SK-N-SH (cell line): ENCODE results near the gene TBC1D1. TPM values are rescaled to one million over a fixed set of nuclear protein-coding genes. Genes with fewer than 3 reads are reported as not detected.

Experiments used
- CTCF ChIA-PET: fragments of 300-600, 350-600 bp; formaldehyde crosslinking; extraction: SDS; loops from one replicate; lab custom pipeline; 2021; lab: Yijun Ruan, JAX
- POLR2A ChIA-PET: fragments of 350-600 bp; sonication (Branson Sonifier 250); formaldehyde crosslinking; extraction: SDS; loops from one replicate; lab custom pipeline; 2020; ENCODE audit warnings: antibody characterized with exemption, inconsistent platforms; lab: Yijun Ruan, JAX
- DNase-seq: peaks from one replicate; pipeline ENCODE4 v3.0.0; 2012
- H2AFZ ChIP-seq: fragments of 200-600 bp; sonication (generic); 2 replicates; pipeline ENCODE4 v1.8.1; 2016; ENCODE audit warnings: antibody characterized with exemption, mild to moderate bottlenecking, low read depth
- H3F3A ChIP-seq: fragments of 200-600 bp; sonication (generic); replicated peaks from 2 replicates; pipeline ENCODE3; 2016; ENCODE audit warnings: antibody characterized with exemption, mild to moderate bottlenecking; ENCODE audit not compliant: insufficient read depth
- H3K27ac ChIP-seq, 2 experiments: fragments of 200-500 bp in 1 of 2; fragments of 200-600 bp in 1 of 2; sonication (Bioruptor generic) in 1 of 2; sonication (generic), shearing (Covaris generic) in 1 of 2; 2 replicates each; pipeline versions ENCODE4 v1.5.1 to v1.6.1; 2014 to 2016; ENCODE audit warnings: low read depth in 2 of 2, inconsistent platforms in 1 of 2, low read length in 1 of 2, mild to moderate bottlenecking in 1 of 2, mixed read lengths in 1 of 2
- H3K27me3 ChIP-seq: fragments of 200-600 bp; sonication (generic), shearing (Covaris generic); 2 replicates; pipeline ENCODE4 v1.6.1; 2016; ENCODE audit warnings: mixed run types; ENCODE audit not compliant: insufficient read depth
- H3K36me3 ChIP-seq, 2 experiments: fragments of 200-500 bp in 1 of 2; fragments of 200-600 bp in 1 of 2; sonication (Bioruptor generic) in 1 of 2; sonication (generic) in 1 of 2; replicated peaks in 1 of 2; 2 replicates each; pipeline versions ENCODE3 to v1.5.1; 2014 to 2016; ENCODE audit warnings: low read length in 1 of 2, mild to moderate bottlenecking in 1 of 2; ENCODE audit not compliant: insufficient read depth in 2 of 2, control insufficient read depth in 1 of 2
- H3K4me1 ChIP-seq, 2 experiments: fragments of 200-500 bp in 1 of 2; fragments of 200-600 bp in 1 of 2; sonication (Bioruptor generic) in 1 of 2; sonication (generic), shearing (Covaris generic) in 1 of 2; 2 replicates each; pipeline versions ENCODE4 v1.5.1 to v1.6.1; 2014 to 2016; ENCODE audit warnings: low read depth in 1 of 2, low read length in 1 of 2, mixed run types in 1 of 2; ENCODE audit not compliant: insufficient read depth in 2 of 2, control insufficient read depth in 1 of 2
- H3K4me2 ChIP-seq: fragments of 200-600 bp; sonication (generic), shearing (Covaris generic); 2 replicates; pipeline ENCODE4 v1.6.1; 2017; ENCODE audit warnings: mixed run types
- H3K4me3 ChIP-seq, 2 experiments: fragments of 200-500 bp in 1 of 2; fragments of 200-600 bp in 1 of 2; sonication (Bioruptor generic) in 1 of 2; sonication (generic), shearing (Covaris generic) in 1 of 2; 2 replicates each; pipeline versions ENCODE4 v1.5.1 to v1.8.1; 2014 to 2016; ENCODE audit warnings: low read depth in 2 of 2, inconsistent platforms in 1 of 2, low read length in 1 of 2, mild to moderate bottlenecking in 1 of 2, mixed read lengths in 1 of 2, moderate library complexity in 1 of 2
- H3K79me2 ChIP-seq: fragments of 200-600 bp; sonication (generic); 2 replicates; pipeline ENCODE4 v1.8.1; 2017; ENCODE audit warnings: mild to moderate bottlenecking; ENCODE audit not compliant: insufficient read depth
- H3K9ac ChIP-seq: fragments of 200-600 bp; sonication (generic); 2 replicates; pipeline ENCODE4 v1.6.1; 2017; ENCODE audit warnings: mixed run types
- H3K9me2 ChIP-seq: fragments of 200-600 bp; sonication (generic); 2 replicates; pipeline ENCODE4 v1.6.1; 2017; ENCODE audit warnings: mixed run types
- H3K9me3 ChIP-seq: fragments of 200-600 bp; sonication (generic); 2 replicates; pipeline ENCODE4 v1.6.1; 2017; ENCODE audit warnings: mixed run types, mild to moderate bottlenecking, moderate library complexity
- H4K20me1 ChIP-seq: fragments of 200-600 bp; sonication (generic); 2 replicates; pipeline ENCODE4 v1.6.1; 2017; ENCODE audit warnings: mild to moderate bottlenecking, mixed run types; ENCODE audit not compliant: insufficient read depth
- CHD2 ChIP-seq: fragments of 150-350 bp; IDR thresholded peaks from 2 replicates; pipeline ENCODE4 v1.6.1; 2018; ENCODE audit warnings: low read length; ENCODE audit not compliant: partially characterized antibody
- FOXM1 ChIP-seq: IDR thresholded peaks from 2 replicates; pipeline ENCODE4 v1.4.0; 2012; ENCODE audit warnings: low read depth, mild to moderate bottlenecking
- GABPA ChIP-seq: IDR thresholded peaks from 2 replicates; pipeline ENCODE4 v1.4.0; 2012; ENCODE audit warnings: low read depth, mild to moderate bottlenecking
- RCOR1 ChIP-seq: fragments of 150-350 bp; IDR thresholded peaks from 2 replicates; pipeline ENCODE4 v1.6.1; 2017; ENCODE audit warnings: antibody characterized with exemption, low read length
- RFX5 ChIP-seq: IDR thresholded peaks from 2 replicates; pipeline ENCODE4 v1.6.1; 2012; ENCODE audit warnings: mild to moderate bottlenecking, improper control_type of control experiment, low read length
- TCF12 ChIP-seq: IDR thresholded peaks from 2 replicates; pipeline ENCODE4 v1.4.0; 2012
- USF1 ChIP-seq: IDR thresholded peaks from 2 replicates; pipeline ENCODE4 v1.4.0; 2012; ENCODE audit warnings: low read depth, borderline replicate concordance
- ZBTB33 ChIP-seq: IDR thresholded peaks from 2 replicates; pipeline ENCODE4 v1.4.0; 2012; ENCODE audit warnings: low read depth, borderline replicate concordance
- WGBS: methylation state at CpG from one replicate; pipeline ENCODE4 v1.1.6; 2017; ENCODE audit warnings: low lambda C conversion rate; 5-methylcytosine and 5-hydroxymethylcytosine counted together
- polyA plus RNA-seq, 3 experiments: library from polyadenylated mRNA; depleted of rRNA; stranded (reverse); fragments of >200 nt; gene quantifications; 2 replicates each; pipeline ENCODE4 v1.2.3, GENCODE V29; 2012
- TF ChIP-seq, protein P1 (sequence below): fragments of 150-350 bp; IDR thresholded peaks from 2 replicates; pipeline ENCODE4 v1.6.1; 2016; ENCODE audit warnings: mild to moderate bottlenecking, low read depth, low read length
- TF ChIP-seq, protein P2 (sequence below): IDR thresholded peaks from 2 replicates; pipeline ENCODE4 v1.6.1; 2012; ENCODE audit warnings: mild to moderate bottlenecking, low read depth, low read length, moderate library complexity

TBC1D1 gene
- polyA plus RNA-seq, 1 of the 3 experiments (the other 2 are of a cell fraction), result 29.8 TPM

- 88% methylated on average over 1 of the region's 1 CpG for WGBS
- H3K4me2 ChIP-seq, result no peak overlapping the region
- ChIA-PET POLR2A (no interaction called here), CTCF (no interaction called here)
- TF ChIP-seq, protein P1, sequence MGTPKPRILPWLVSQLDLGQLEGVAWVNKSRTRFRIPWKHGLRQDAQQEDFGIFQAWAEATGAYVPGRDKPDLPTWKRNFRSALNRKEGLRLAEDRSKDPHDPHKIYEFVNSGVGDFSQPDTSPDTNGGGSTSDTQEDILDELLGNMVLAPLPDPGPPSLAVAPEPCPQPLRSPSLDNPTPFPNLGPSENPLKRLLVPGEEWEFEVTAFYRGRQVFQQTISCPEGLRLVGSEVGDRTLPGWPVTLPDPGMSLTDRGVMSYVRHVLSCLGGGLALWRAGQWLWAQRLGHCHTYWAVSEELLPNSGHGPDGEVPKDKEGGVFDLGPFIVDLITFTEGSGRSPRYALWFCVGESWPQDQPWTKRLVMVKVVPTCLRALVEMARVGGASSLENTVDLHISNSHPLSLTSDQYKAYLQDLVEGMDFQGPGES, result no peak
- TF ChIP-seq RCOR1, result no peak
- no peak for TF ChIP-seq TCF12
- no peak for TF ChIP-seq ZBTB33
- TF ChIP-seq FOXM1, result no peak
- H3F3A ChIP-seq, result no peaks in the 10 kb centered on the region
- no peak overlapping the region for H3K27ac ChIP-seq
- DNase-seq, result no peak
- H3K27me3 ChIP-seq, result no peaks in the 10 kb centered on the region
- H3K36me3 ChIP-seq, result no peaks in the 10 kb centered on the region
- H3K9ac ChIP-seq, result no peak overlapping the region
- H3K79me2 ChIP-seq, result peaks cover 55% of the 10 kb centered on the region; the same call in 1 of the 2 replicates
- no peaks in the 10 kb centered on the region for H3K9me2 ChIP-seq
- no peak overlapping the region for H3K4me3 ChIP-seq
- no peaks in the 10 kb centered on the region for H3K9me3 ChIP-seq
- no peak overlapping the region for H2AFZ ChIP-seq
- H4K20me1 ChIP-seq, result no peaks in the 10 kb centered on the region; the same call in 1 of the 2 replicates
- H3K4me1 ChIP-seq, result peaks cover 5 to 10% of the 10 kb centered on the region in 2 experiments; a peak in 2 of 4 replicates
These were observed 93.1 kb downstream of the TBC1D1 start for GRCh38 chr4:37983951-37984350.

DNA sequence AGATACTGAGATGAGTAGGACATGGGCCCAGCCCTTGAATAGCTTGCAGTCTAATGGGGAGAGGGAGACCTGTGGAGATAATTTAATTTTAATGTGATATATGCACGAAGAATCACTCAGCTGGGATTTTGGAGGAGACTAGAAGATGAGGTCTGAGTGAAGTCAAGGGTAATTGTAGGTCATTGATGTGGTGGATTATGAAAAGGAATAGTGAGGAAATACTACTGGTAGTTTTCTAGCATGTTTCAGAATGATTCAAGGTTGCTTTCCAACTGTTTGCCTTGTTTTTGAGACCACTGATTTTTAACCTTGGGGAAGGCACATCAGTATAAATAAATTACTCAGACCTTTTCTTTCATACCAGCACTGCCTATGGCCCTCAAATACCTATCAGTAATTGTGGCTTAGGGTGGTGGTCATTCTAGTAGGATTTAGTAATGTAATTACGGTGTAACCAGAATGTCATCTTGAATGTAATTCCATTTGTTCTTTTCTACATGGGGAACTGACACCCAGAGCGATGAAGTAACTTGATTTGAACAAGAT, 94.9 kb downstream of the TBC1D1 start:
- Histone ChIP-seq H3F3A (no peaks in the 10 kb centered on the region), H3K27me3 (no peaks in the 10 kb centered on the region), H3K4me2 (no peak overlapping the region), H3K79me2 (peaks cover 41% of the 10 kb centered on the region; the same call in 1 of the 2 replicates), H3K27ac (no peak overlapping the region), H3K36me3 (no peaks in the 10 kb centered on the region), H3K9me3 (no peaks in the 10 kb centered on the region), H3K9me2 (no peaks in the 10 kb centered on the region), H3K4me3 (no peak overlapping the region), H4K20me1 (no peaks in the 10 kb centered on the region; the same call in 1 of the 2 replicates), H3K9ac (no peak overlapping the region), H2AFZ (no peak overlapping the region), H3K4me1 (peaks cover 5 to 10% of the 10 kb centered on the region in 2 experiments; a peak in 2 of 4 replicates)
- ChIA-PET POLR2A (no interaction called here), CTCF (interaction anchor here (2.2 kb wide), 1 partner anchor 8 kb away, joined by 7 read pairs; no protein-coding TSS in a partner anchor)
- 82% methylated on average over 3 of the region's 3 CpGs for WGBS
- no peak for DNase-seq
- TF ChIP-seq CHD2 (no peak), RFX5 (no peak), USF1 (no peak), GABPA (no peak)
- TF ChIP-seq, protein P1, result no peak
- TF ChIP-seq, protein P2, sequence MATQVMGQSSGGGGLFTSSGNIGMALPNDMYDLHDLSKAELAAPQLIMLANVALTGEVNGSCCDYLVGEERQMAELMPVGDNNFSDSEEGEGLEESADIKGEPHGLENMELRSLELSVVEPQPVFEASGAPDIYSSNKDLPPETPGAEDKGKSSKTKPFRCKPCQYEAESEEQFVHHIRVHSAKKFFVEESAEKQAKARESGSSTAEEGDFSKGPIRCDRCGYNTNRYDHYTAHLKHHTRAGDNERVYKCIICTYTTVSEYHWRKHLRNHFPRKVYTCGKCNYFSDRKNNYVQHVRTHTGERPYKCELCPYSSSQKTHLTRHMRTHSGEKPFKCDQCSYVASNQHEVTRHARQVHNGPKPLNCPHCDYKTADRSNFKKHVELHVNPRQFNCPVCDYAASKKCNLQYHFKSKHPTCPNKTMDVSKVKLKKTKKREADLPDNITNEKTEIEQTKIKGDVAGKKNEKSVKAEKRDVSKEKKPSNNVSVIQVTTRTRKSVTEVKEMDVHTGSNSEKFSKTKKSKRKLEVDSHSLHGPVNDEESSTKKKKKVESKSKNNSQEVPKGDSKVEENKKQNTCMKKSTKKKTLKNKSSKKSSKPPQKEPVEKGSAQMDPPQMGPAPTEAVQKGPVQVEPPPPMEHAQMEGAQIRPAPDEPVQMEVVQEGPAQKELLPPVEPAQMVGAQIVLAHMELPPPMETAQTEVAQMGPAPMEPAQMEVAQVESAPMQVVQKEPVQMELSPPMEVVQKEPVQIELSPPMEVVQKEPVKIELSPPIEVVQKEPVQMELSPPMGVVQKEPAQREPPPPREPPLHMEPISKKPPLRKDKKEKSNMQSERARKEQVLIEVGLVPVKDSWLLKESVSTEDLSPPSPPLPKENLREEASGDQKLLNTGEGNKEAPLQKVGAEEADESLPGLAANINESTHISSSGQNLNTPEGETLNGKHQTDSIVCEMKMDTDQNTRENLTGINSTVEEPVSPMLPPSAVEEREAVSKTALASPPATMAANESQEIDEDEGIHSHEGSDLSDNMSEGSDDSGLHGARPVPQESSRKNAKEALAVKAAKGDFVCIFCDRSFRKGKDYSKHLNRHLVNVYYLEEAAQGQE, result no peak
